ENCODE results near the gene BCAR3.

BCAR3 gene

DNA sequence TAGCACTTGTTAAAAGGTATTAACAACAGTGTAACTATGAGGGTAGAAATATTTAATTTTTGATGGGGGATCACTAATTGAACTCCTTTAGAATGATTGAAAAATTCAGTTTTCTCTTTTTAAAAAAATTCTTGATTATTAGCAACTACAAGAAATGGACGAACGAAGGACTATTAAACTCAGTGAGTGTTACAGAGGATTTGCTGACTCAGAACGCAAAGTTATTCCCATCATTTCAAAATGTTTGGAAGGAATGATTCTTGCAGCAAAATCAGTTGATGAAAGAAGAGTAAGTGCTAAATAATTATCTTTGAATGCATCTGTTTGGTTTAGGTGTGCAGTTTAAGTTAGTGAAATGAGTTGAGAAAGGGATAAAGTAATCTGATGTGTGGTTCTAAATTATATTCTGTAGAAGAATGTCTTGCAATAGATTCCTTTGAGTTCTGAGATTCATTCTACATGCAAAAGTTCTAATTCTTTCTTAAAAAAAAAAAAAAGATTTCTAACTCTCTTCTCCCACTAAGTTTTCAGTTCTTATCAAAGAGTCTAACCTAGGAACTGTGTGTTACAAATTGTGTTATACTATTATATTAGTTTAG lies 148.8 kb downstream of the BCAR3 start:
- DNase-seq = no peak

DNA sequence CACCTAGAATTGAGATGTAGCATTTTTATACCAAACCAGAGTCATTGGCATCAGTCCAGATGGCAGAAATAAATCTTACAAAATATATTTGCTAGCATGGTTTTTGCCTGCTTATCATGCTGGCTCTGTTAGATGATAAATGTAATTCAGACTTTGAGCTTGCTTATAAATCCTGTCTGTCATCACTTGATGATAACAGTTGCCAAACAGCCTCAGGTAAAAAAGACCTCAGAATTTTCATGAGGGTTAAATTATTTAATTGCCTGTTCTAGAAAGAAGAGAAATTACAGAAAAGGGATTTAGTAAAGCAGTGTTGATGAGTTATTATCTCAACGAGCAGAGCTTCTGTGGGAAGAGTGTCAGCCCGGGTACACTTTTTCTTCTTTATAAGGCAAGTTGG lies 150.4 kb downstream of the BCAR3 start:
- DNase-seq = no peak

GRCh38 chr1:93528412-93528811 lies 153.2 kb downstream of the BCAR3 start:
- no peak for DNase-seq

GRCh38 chr1:93526431-93526830 lies 155.2 kb downstream of the BCAR3 start:
- DNase-seq = no peak

- DNase-seq = no peak
Measured at GRCh38 chr1:93525431-93525830, 156.2 kb downstream of the BCAR3 start.

GRCh38 chr1:93522721-93523120 lies 158.9 kb downstream of the BCAR3 start:
- no peak for DNase-seq

DNA sequence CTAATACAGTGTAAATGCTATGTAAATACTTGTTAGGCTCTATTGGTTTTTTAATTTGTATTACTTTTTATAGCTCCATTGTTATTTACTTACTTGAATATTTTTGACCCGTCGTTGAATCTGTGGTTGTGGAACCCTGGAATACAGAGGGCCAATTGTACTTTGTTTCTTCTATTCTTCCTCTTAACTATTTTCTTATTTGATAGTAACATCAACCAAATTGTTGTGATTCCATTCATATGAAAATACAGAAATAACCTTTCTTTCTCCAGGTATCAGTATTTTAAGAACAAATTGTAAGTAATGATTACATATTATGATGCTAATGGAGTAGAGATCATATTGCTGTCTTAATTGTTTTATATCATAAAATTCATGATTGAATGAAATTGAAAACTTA lies 160.0 kb downstream of the BCAR3 start:
- DNase-seq = no peak

DNA sequence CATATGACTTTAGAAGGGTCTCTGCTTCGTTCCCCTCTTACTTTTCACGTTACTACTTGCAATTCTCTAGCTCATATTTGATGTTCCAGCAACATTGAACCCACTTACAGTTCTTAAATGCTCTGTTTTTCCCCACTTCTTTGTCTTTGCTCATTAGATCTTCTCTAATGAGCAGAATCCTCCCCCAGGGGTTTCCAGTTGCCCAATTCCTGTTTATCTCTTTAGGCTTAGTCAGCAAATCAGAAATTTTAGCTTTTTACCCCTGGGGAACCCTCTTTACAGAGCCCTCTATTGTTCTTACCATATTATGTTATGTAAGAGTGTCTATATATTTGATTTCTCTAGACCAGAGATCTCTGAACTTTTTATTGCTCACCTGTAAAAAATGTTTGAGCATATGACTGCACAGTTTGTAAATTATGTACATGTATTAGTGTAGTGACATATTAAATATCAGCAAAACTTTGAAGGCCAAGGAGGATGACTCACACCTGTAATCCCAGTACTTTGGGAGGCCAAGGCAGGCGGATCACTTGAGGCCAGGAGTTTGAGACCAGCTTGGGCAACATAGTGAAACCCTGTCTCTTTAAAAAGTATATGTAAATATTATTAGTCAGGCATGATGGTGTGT lies 162.3 kb downstream of the BCAR3 start:
- DNase-seq = no peak

DNA sequence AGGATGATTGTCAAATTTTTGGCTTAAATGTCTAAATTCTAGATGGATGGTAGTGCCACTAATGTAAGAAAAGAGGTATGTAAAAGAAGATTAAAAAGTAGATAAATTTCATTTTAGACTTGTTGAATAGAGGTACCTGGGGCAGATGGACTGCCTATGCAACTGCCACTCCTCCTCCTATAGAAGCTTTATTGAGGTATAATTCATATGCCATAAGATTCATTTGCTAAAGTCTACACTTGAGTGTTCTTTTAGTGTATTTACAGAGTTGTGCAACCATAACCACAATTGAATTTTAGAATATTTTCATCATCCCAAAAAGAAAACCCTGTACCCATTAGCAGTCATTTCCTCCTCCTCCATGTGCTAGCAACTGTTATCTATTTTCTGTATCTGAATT lies 163.1 kb downstream of the BCAR3 start:
- no peak for DNase-seq

DNA sequence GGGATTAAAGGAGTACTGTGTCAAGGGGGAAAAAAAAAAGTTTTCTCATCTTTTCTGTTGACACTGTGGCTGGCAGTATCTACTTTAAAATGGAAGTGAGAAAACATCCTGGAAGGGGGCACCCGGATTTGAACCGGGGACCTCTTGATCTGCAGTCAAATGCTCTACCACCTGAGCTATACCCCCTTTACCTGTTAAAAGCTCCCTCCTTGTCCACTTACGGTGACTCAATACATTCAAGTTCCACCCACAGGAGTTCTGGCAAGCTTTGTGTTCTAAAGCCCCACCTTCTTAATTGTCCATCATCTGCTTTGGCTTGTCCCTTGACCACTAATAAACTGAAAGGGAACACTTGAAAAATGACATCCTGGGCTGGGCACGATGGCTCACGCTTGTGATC lies 165.5 kb downstream of the BCAR3 start:
- DNase-seq = no peak
